CD4-positive, alpha-beta memory T cell (primary cell): Measurements from ENCODE around the gene CCDC127. TPM values are rescaled to one million over a fixed set of nuclear protein-coding genes. Genes with fewer than 3 reads are reported as not detected.
"Not testable (repeated sequence)": the region's sequence is repeated elsewhere in the genome, so short reads cannot be mapped to it uniquely, and the experiment has no call there.

Experiments
- CTCF ChIA-PET: fragments of 350-600 bp; sonication (Branson Sonifier 250); formaldehyde crosslinking; loops from one replicate; lab custom pipeline; 2021; ENCODE audit warnings: inconsistent platforms; ENCODE audit not compliant: partially characterized antibody; lab: Charles Lee
- POLR2A ChIA-PET: fragments of 350-600 bp; sonication (Branson Sonifier 250); formaldehyde crosslinking; loops from one replicate; lab custom pipeline; 2021; ENCODE audit not compliant: partially characterized antibody; lab: Charles Lee
- DNase-seq, 5 donors: peaks; one replicate each; pipeline versions ENCODE4 v3.0.0 to v3.0.0-alpha.2; 2020 to 2022; ENCODE audit warnings: mixed read lengths in 1 of 5
- H3K27ac ChIP-seq: one replicate; pipeline ENCODE4 v1.7.0; 2013; ENCODE audit warnings: low read depth, low read length
- H3K27me3 ChIP-seq: 2 replicates; pipeline ENCODE4 v1.7.0; 2013; ENCODE audit warnings: mild to moderate bottlenecking, low read length, moderate library complexity; ENCODE audit not compliant: insufficient read depth
- H3K36me3 ChIP-seq: 2 replicates; pipeline ENCODE4 v1.7.0; 2013; ENCODE audit warnings: mild to moderate bottlenecking, low read length, moderate library complexity; ENCODE audit not compliant: insufficient read depth
- H3K4me1 ChIP-seq: 2 replicates; pipeline ENCODE4 v1.7.0; 2013; ENCODE audit warnings: mild to moderate bottlenecking, low read length, moderate library complexity; ENCODE audit not compliant: insufficient read depth
- H3K4me3 ChIP-seq, 2 donors: one replicate each; pipeline ENCODE4 v1.7.0; 2013; ENCODE audit warnings: low read length in 2 of 2, mild to moderate bottlenecking in 1 of 2
- H3K9me3 ChIP-seq, 2 donors: one replicate each; pipeline ENCODE4 v1.7.0; 2013; ENCODE audit warnings: low read length in 2 of 2, control low read depth in 1 of 2; ENCODE audit not compliant: control insufficient read depth in 1 of 2
- H3K27ac Mint-ChIP-seq, 7 donors: one replicate each; pipeline ENCODE4 v1.8.0; 2020 to 2021; ENCODE audit warnings: mixed read lengths in 7 of 7, mild to moderate bottlenecking in 6 of 7, inconsistent platforms in 3 of 7, moderate library complexity in 3 of 7
- H3K27me3 Mint-ChIP-seq, 2 donors: one replicate each; pipeline ENCODE4 v1.8.0; 2020 to 2021; ENCODE audit warnings: mixed read lengths in 2 of 2
- H3K36me3 Mint-ChIP-seq, 2 donors: one replicate each; pipeline ENCODE4 v1.8.0; 2020 to 2021; ENCODE audit warnings: mixed read lengths in 2 of 2, inconsistent platforms in 1 of 2, mild to moderate bottlenecking in 1 of 2
- H3K4me1 Mint-ChIP-seq, 4 donors: one replicate each; pipeline ENCODE4 v1.8.0; 2020 to 2021; ENCODE audit warnings: mixed read lengths in 4 of 4, mild to moderate bottlenecking in 1 of 4
- H3K4me3 Mint-ChIP-seq, 8 donors: one replicate each; pipeline ENCODE4 v1.8.0; 2020 to 2021; ENCODE audit warnings: mixed read lengths in 8 of 8, mild to moderate bottlenecking in 7 of 8, moderate library complexity in 6 of 8, inconsistent platforms in 3 of 8
- H3K9me3 Mint-ChIP-seq, 8 donors: one replicate each; pipeline ENCODE4 v1.8.0; 2020 to 2021; ENCODE audit warnings: mixed read lengths in 8 of 8, mild to moderate bottlenecking in 5 of 8, inconsistent platforms in 3 of 8, moderate library complexity in 1 of 8
- intact Hi-C: fragments of 100-400 bp; cut with micrococcal nuclease; formaldehyde crosslinking; loops from one replicate; pipeline ENCODE4 v1.15.1; 2023
- polyA plus RNA-seq, 2 donors: library from polyadenylated mRNA; unstranded; fragments of 300-500 nt; fragmentation: Illumina TruSeq; gene quantifications; one replicate each; pipeline ENCODE4 v1.2.3, GENCODE V29; 2021
- total RNA-seq, 2 experiments: library from RNA; stranded (reverse); gene quantifications; one replicate each; pipeline ENCODE4 v1.2.3, GENCODE V29; 2021

Gene CCDC127
- total and polyA plus RNA-seq, 4 experiments from 2014 or later = 2.9 to 7.7 (median 5.9) TPM

- intact Hi-C loops = no loop called here
- ChIA-PET POLR2A (no interaction called here), CTCF (interaction anchor here (2.5 kb wide), 1 partner anchor 11 kb away, joined by 5 read pairs; no protein-coding TSS in a partner anchor)
- Mint-ChIP-seq H3K9me3 (no peaks in the 10 kb centered on the region), H3K4me3 (no peak overlapping the region), H3K4me1 (peaks cover 0 to under 1% (median 0%) of the 10 kb centered on the region in 4 donors), H3K27ac (peak overlapping the region in 1 of 7 donors; percentile 66), H3K27me3 (no peaks in the 10 kb centered on the region), H3K36me3 (peaks cover 9 to 16% of the 10 kb centered on the region in 2 donors)
- H3K4me3 ChIP-seq = no peak overlapping the region
- no peaks in the 10 kb centered on the region for H3K9me3 ChIP-seq
- no peaks in the 10 kb centered on the region for H3K36me3 ChIP-seq
- no peak for DNase-seq
- H3K4me1 ChIP-seq = no peaks in the 10 kb centered on the region
- no peak overlapping the region for H3K27ac ChIP-seq
- H3K27me3 ChIP-seq = no peaks in the 10 kb centered on the region
Measured at GRCh38 chr5:199197-199949, 18.6 kb downstream of the CCDC127 start.

- H3K36me3 Mint-ChIP-seq = peaks cover 3 to 10% of the 10 kb centered on the region in 2 donors
Measured at GRCh38 chr5:198516-199196, 19.3 kb downstream of the CCDC127 start.

DNA sequence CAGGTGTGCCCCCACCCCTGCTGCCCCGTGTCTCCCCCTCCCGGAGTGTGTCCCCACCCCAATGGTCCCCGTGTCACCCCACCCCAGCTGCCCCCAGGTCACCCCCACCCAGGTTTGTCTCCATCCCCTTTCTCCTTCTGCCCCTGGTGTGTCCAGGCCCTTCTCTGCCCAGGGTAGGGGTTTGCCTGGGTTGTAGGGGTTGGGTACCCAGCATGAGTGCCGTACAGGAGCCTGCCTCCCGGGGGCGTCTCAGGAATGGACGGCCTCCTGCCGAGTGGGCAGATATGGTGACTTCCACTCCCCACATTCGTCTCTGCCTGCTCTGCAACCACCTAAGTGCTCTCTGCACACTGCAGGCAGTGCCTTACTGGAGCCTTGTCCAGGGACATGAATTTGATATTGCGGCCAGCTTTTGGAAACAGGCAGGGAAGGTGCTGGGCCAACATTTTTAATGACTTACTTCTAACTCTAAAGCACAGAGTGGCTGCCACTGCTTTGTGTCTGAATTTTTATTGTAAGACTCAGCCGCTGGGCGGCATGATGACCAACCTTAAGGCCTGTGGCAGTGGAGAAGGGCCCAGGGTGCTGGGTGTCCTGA is 20.0 kb downstream of the CCDC127 start:
- Histone ChIP-seq H3K27ac (no peak overlapping the region), H3K4me1 (no peaks in the 10 kb centered on the region), H3K36me3 (no peaks in the 10 kb centered on the region), H3K4me3 (no peak overlapping the region), H3K27me3 (no peaks in the 10 kb centered on the region), H3K9me3 (no peaks in the 10 kb centered on the region)
- Mint-ChIP-seq H3K36me3 (peaks cover 2 to 7% of the 10 kb centered on the region in 2 donors), H3K27me3 (no peaks in the 10 kb centered on the region), H3K27ac (no peak overlapping the region), H3K9me3 (no peaks in the 10 kb centered on the region), H3K4me3 (no peak overlapping the region), H3K4me1 (no peaks in the 10 kb centered on the region)
- POLR2A ChIA-PET = no interaction called here
- CTCF ChIA-PET = interaction anchor here (2.5 kb wide), 1 partner anchor 9 kb away, joined by 5 read pairs; no protein-coding TSS in a partner anchor
- intact Hi-C loops = no loop called here
- no peak for DNase-seq

More at GRCh38 chr5:198516-199196, 19.3 kb downstream of the CCDC127 start:
- H3K4me3 Mint-ChIP-seq = no peak overlapping the region
- H3K9me3 Mint-ChIP-seq = no peaks in the 10 kb centered on the region
- Histone ChIP-seq H3K36me3 (no peaks in the 10 kb centered on the region), H3K27ac (no peak overlapping the region), H3K4me1 (no peaks in the 10 kb centered on the region), H3K27me3 (no peaks in the 10 kb centered on the region), H3K4me3 (no peak overlapping the region), H3K9me3 (no peaks in the 10 kb centered on the region)
- DNase-seq = no peak
- POLR2A ChIA-PET = no interaction called here
- CTCF ChIA-PET = interaction anchor here (2.5 kb wide), 1 partner anchor 10 kb away, joined by 5 read pairs; no protein-coding TSS in a partner anchor
- intact Hi-C loops = no loop called here
- no peak overlapping the region for H3K27ac Mint-ChIP-seq
- H3K27me3 Mint-ChIP-seq = no peaks in the 10 kb centered on the region
- H3K4me1 Mint-ChIP-seq = no peaks in the 10 kb centered on the region

- intact Hi-C loops, H3K4me1 ChIP-seq, H3K9me3 Mint-ChIP-seq, H3K36me3 Mint-ChIP-seq, H3K4me3 ChIP-seq, H3K27ac Mint-ChIP-seq, CTCF ChIA-PET, DNase-seq, H3K36me3 ChIP-seq, H3K9me3 ChIP-seq, H3K4me1 Mint-ChIP-seq, H3K27me3 ChIP-seq, POLR2A ChIA-PET, H3K27ac ChIP-seq, H3K4me3 Mint-ChIP-seq, H3K27me3 Mint-ChIP-seq: not testable (repeated sequence)
Measured at GRCh38 chr5:197031-197430, 20.9 kb downstream of the CCDC127 start.

GRCh38 chr5:196350-196749 is 21.6 kb downstream of the CCDC127 start:
- Histone ChIP-seq H3K4me1 (no peaks in the 10 kb centered on the region), H3K4me3 (no peak overlapping the region), H3K27ac (no peak overlapping the region), H3K36me3 (no peaks in the 10 kb centered on the region), H3K27me3 (no peaks in the 10 kb centered on the region), H3K9me3 (no peaks in the 10 kb centered on the region)
- Mint-ChIP-seq H3K4me3 (no peak overlapping the region), H3K27me3 (peaks cover 4 to 5% of the 10 kb centered on the region in 2 donors), H3K27ac (no peak overlapping the region), H3K4me1 (no peaks in the 10 kb centered on the region), H3K36me3 (no peaks in the 10 kb centered on the region), H3K9me3 (no peaks in the 10 kb centered on the region)
- ChIA-PET POLR2A (no interaction called here), CTCF (no interaction called here)
- intact Hi-C loops = no loop called here
- DNase-seq = no peak

DNA sequence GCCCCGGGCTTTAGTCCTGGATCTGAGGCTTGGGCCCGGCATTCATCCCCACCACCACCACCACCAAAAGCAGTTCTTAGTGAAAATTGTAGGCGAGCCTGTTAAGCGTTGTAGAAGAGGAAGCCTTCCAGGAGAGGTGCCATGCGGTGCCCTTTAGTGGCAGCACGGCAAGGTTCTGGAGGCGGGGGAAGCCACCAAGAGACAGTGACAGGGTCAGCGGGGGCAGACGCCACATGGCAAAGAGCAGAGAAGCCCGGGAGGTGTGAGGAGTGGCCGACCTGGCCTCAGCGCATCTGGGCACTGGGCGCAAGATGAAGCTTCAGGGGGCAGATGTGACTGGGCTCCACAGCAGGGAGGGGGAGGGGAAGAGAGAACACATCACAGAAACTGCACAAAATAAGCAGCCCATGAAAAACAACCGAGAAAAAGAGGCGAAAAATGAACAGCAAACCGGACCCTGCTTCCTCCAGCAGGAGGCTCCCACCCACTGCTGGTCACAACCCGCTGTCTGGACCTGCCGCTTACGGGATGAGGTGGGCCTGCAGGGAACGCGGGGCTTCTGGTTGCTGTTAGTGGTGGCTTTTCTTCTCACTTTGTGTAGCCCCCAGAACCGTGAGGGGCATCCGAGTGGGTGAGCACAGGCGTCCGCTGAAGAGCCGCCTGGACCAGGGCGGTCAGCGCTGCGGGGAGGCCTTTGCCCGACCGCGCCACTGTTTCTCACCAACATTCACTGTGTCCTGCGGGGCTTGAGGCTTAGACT is 22.4 kb downstream of the CCDC127 start:
- intact Hi-C loops = no loop called here
- no peaks in the 10 kb centered on the region for H3K36me3 Mint-ChIP-seq
- peaks cover 0 to under 1% (median 0%) of the 10 kb centered on the region in 8 donors for H3K9me3 Mint-ChIP-seq
- ChIA-PET POLR2A (interaction anchor here (0.7 kb wide), 1 partner anchor 675 kb away, joined by 3 read pairs; no protein-coding TSS in a partner anchor), CTCF (no interaction called here)
- Histone ChIP-seq H3K27ac (no peak overlapping the region), H3K9me3 (no peaks in the 10 kb centered on the region), H3K4me1 (no peaks in the 10 kb centered on the region), H3K4me3 (no peak overlapping the region), H3K27me3 (peaks cover under 1% of the 10 kb centered on the region), H3K36me3 (no peaks in the 10 kb centered on the region)
- H3K4me3 Mint-ChIP-seq = no peak overlapping the region
- no peak overlapping the region for H3K27ac Mint-ChIP-seq
- DNase-seq = no peak
- H3K27me3 Mint-ChIP-seq = peaks cover 4 to 8% of the 10 kb centered on the region in 2 donors
- H3K4me1 Mint-ChIP-seq = no peaks in the 10 kb centered on the region
